Testis (tissue), 2 donors: ENCODE results near the gene PTPRN2.

ENCODE experiments used
- CTCF ChIP-seq, 3 experiments: fragments of 450-650 bp in 2 of 3; fragments of 200-600 bp in 1 of 3; sonication (generic) in 1 of 3; IDR thresholded peaks; one replicate each; pipeline ENCODE4 v1.5.1; 2016 to 2019; ENCODE audit warnings: antibody characterized with exemption in 3 of 3, mild to moderate bottlenecking in 2 of 3, moderate library complexity in 1 of 3
- POLR2A ChIP-seq: fragments of 450-650 bp; IDR thresholded peaks from one replicate; pipeline ENCODE4 v1.6.1; 2017; ENCODE audit warnings: antibody characterized with exemption, mild to moderate bottlenecking, moderate library complexity

- TF ChIP-seq CTCF (IDR thresholded peaks at IDR 0.05) = no peak
- TF ChIP-seq POLR2A = no peak
These were observed 166.3 kb downstream of the PTPRN2 start for GRCh38 chr7:158421361-158421760.
